ENCODE data around the gene HSPA1A. TPM values are rescaled to one million over a fixed set of nuclear protein-coding genes. Genes with fewer than 3 reads are reported as not detected.
A peak's percentile ranks its signal among the peaks of the same experiment; 100 is the strongest.

Gene HSPA1A
- total RNA-seq, 4 donors from 2014 or later: 85.8 to 205 (median 111) TPM

GRCh38 chr6:31768363-31769257 lies 46.7 kb upstream of the HSPA1A start:
- H3K9me3 ChIP-seq: no peaks in the 10 kb centered on the region
- no peaks in the 10 kb centered on the region for H3K27me3 ChIP-seq
- DNase-seq (no peak), ATAC-seq (no peak)
- no peaks in the 10 kb centered on the region for H3K4me1 ChIP-seq
- in situ Hi-C loops (cut with MboI; ENCODE audit: low sequenced_read_pairs in 4 of 4): loop anchor here in 1 of 4 donors (5.0 kb wide), 1 partner anchor 86 kb away; the partner anchor contains the start of gene LY6G5C
- intact Hi-C loops (cut with DNase I; ENCODE audit: low total_unique reads): loop anchor here (1.0 kb wide), 1 partner anchor 88 kb away; no protein-coding TSS in a partner anchor
- H3K36me3 ChIP-seq: no peaks in the 10 kb centered on the region
- TF ChIP-seq, protein P1, sequence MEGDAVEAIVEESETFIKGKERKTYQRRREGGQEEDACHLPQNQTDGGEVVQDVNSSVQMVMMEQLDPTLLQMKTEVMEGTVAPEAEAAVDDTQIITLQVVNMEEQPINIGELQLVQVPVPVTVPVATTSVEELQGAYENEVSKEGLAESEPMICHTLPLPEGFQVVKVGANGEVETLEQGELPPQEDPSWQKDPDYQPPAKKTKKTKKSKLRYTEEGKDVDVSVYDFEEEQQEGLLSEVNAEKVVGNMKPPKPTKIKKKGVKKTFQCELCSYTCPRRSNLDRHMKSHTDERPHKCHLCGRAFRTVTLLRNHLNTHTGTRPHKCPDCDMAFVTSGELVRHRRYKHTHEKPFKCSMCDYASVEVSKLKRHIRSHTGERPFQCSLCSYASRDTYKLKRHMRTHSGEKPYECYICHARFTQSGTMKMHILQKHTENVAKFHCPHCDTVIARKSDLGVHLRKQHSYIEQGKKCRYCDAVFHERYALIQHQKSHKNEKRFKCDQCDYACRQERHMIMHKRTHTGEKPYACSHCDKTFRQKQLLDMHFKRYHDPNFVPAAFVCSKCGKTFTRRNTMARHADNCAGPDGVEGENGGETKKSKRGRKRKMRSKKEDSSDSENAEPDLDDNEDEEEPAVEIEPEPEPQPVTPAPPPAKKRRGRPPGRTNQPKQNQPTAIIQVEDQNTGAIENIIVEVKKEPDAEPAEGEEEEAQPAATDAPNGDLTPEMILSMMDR (IDR thresholded peaks at IDR 0.05 in 4 of 5, conservative IDR thresholded peaks at IDR 0.05 in 1 of 5): no peak
- TF ChIP-seq POLR2A (IDR thresholded peaks at IDR 0.05): no peak
- H3K4me3 ChIP-seq: no peak overlapping the region
- H3K27ac ChIP-seq: no peak overlapping the region

- TF ChIP-seq, protein P1 (IDR thresholded peaks at IDR 0.05 in 4 of 5, conservative IDR thresholded peaks at IDR 0.05 in 1 of 5): peak; percentile 66 to 89 (median 83)
- no peak for TF ChIP-seq POLR2A (IDR thresholded peaks at IDR 0.05)
- H3K9me3 ChIP-seq: no peaks in the 10 kb centered on the region
- intact Hi-C loops (cut with DNase I; ENCODE audit: low total_unique reads): loop anchor here (1.0 to 10.0 kb wide), 2 partner anchors 90 to 95 kb away; partner anchors contain the start of gene NEU1
- H3K4me1 ChIP-seq: no peaks in the 10 kb centered on the region
- DNase-seq (peak; percentile 51 to 77), ATAC-seq (peak; percentile 55 to 77)
- no peaks in the 10 kb centered on the region for H3K27me3 ChIP-seq
- in situ Hi-C loops (cut with MboI; ENCODE audit: low sequenced_read_pairs in 4 of 4): loop anchor here in 3 of 4 donors (5.0 to 10.0 kb wide), 3 partner anchors 65 to 88 kb away; partner anchors contain the start of gene LY6G5C (in 1 of the 3)
- H3K27ac ChIP-seq: no peak overlapping the region
- no peak overlapping the region for H3K4me3 ChIP-seq
- H3K36me3 ChIP-seq: no peaks in the 10 kb centered on the region
Observed at GRCh38 chr6:31769684-31770371, 45.5 kb upstream of the HSPA1A start.

DNA sequence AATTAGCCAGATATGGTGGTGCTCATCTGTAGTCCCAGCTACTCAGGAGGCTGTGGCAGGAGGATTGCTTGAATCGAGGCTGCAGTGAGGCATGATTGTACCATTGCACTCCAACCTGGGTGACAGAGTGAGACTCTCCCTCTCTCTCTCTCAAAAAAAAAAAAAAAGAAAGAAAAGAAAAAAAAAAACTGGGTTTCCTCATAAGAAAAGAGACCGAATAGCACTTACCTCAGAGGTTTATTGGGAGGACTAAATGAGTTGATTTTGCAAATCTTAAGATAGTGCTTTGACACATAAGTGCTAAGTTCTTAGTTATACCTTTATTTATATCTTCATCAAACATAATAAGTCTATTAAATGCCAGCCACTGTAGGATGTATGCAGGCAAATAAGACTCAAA lies 44.5 kb upstream of the HSPA1A start:
- TF ChIP-seq POLR2A (IDR thresholded peaks at IDR 0.05): no peak
- TF ChIP-seq, protein P1 (IDR thresholded peaks at IDR 0.05 in 4 of 5, conservative IDR thresholded peaks at IDR 0.05 in 1 of 5): no peak
- ATAC-seq: no peak
- Histone ChIP-seq H3K27ac (no peak overlapping the region), H3K36me3 (no peaks in the 10 kb centered on the region), H3K4me3 (no peak overlapping the region), H3K27me3 (no peaks in the 10 kb centered on the region), H3K4me1 (no peaks in the 10 kb centered on the region), H3K9me3 (no peaks in the 10 kb centered on the region)
- DNase-seq: no peak
- in situ Hi-C loops (cut with MboI; ENCODE audit: low sequenced_read_pairs in 4 of 4): loop anchor here in 2 of 4 donors (5.0 to 10.0 kb wide), 2 partner anchors 64 to 84 kb away; no protein-coding TSS in a partner anchor
- intact Hi-C loops (cut with DNase I; ENCODE audit: low total_unique reads): loop anchor here (10.0 kb wide), 1 partner anchor 94 kb away; the partner anchor contains the start of gene NEU1

DNA sequence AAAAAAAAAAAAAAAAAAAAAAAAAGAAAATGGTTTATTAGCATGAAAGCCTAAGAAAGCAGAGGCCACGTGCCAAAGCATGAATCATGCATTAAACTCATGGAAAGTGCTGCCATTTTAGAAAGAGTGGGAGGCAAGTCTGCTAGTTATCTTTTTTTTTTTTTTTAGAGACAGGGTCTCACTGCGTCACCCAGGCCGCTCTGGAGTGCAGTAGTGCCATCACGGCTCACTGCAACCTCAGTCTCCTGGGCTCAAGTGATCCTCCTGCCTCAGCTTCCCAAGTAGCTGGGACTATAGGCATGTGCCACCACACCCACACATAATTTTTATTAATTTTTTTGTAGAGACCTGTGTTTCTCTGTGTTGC lies 43.4 kb upstream of the HSPA1A start:
- Histone ChIP-seq H3K4me3 (no peak overlapping the region), H3K27me3 (no peaks in the 10 kb centered on the region), H3K4me1 (peaks cover 4 to 9% of the 10 kb centered on the region in 2 donors), H3K27ac (no peak overlapping the region), H3K36me3 (no peaks in the 10 kb centered on the region), H3K9me3 (no peaks in the 10 kb centered on the region)
- in situ Hi-C loops (cut with MboI; ENCODE audit: low sequenced_read_pairs in 4 of 4): loop anchor here in 2 of 4 donors (5.0 to 10.0 kb wide), 2 partner anchors 63 to 85 kb away; no protein-coding TSS in a partner anchor
- no peak for TF ChIP-seq POLR2A (IDR thresholded peaks at IDR 0.05)
- TF ChIP-seq, protein P1 (IDR thresholded peaks at IDR 0.05 in 4 of 5, conservative IDR thresholded peaks at IDR 0.05 in 1 of 5): no peak
- ATAC-seq: no peak
- intact Hi-C loops (cut with DNase I; ENCODE audit: low total_unique reads): loop anchor here (10.0 kb wide), 1 partner anchor 93 kb away; the partner anchor contains the start of gene NEU1
- DNase-seq: no peak

Data from gastrocnemius medialis (tissue), 4 donors.